MM.1S (cell line): Measurements from ENCODE around the gene GPR143.

Experiments
- CTCF ChIP-seq: fragments of 300-600 bp; sonication (generic); IDR thresholded peaks from 2 replicates; pipeline ENCODE4 v1.5.1; 2016; ENCODE audit warnings: antibody characterized with exemption, low read length, mixed read lengths
- EZH2 ChIP-seq: fragments of 300-600 bp; sonication (generic); optimal IDR thresholded peaks from 2 replicates; pipeline ENCODE3; 2017; ENCODE audit warnings: low read depth, mild to moderate bottlenecking, antibody characterized with exemption, low read length, mixed read lengths
- EZH2phosphoT487 ChIP-seq: fragments of 300-600 bp; sonication (generic); IDR thresholded peaks from 2 replicates; pipeline ENCODE4 v1.6.1; 2018; ENCODE audit warnings: antibody characterized with exemption, low read length

- TF ChIP-seq EZH2phosphoT487 (no peak), EZH2 (no peak), CTCF (no peak)
These were observed 20.5 kb upstream of the GPR143 start, which contains the start of gene SHROOM2 for GRCh38 chrX:9785944-9786797.
